NCI-H1436 (cell line): ENCODE data around the gene CBLB.

Experiments
- DNase-seq: peaks from one replicate; lab custom pipeline; 2025; lab: John Stamatoyannopoulos, UW

The CBLB gene

DNA sequence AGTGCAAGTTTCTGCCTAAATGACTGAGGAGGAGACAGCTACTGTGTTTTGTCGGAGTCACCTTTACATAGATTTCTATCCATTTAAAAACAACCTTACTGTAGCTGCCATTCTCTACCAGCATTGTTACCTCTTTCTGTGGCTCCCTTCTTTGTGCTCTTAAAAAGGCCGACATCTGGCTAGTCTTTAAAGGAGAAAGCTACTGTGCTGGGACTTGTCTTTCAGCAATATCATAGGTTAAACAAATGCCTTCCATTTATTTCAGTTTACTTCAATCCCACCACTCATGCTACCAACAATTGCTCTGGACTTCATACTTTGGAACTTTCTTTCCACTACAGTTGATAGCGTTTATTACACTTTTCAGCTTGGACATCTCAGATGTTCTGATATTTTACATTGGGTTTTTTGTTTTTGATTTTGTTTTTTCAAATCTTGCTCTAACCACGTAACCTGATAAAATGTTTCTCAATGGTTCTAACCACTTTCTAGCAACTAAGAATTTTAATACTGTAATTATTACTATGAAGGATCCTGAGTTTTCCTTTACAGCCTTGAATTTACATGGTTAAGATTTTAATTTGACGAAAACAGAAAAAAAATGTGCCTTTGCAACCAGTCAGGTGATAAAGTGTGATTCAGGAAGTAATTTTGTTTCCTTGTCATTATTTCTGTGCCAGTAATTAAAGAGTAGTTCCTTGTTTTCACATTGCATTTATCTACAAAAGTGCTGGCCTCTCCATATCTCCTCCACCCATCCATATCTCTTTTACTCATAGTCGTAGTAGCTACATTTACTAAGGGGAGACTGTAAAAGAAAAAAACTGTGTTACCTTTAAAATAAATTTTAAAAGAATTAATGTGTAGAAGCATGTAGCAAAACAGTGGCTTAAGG, 1.3 kb upstream of the CBLB start:
- DNase-seq, result no peak

DNA sequence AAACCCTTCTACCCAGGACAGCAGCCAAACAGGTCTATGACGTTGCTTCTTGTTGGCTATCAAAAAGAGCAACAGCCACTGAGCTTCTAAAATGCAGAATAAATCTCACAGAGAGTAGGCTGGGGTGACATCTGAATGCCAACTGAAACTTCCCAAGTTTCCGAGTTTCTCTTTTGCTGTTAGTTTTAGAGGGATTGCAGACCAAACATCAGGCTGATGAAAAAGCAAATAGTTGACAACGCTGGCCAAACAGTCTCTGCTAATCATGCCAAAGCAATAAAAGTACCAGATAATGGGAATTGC, 670 bp upstream of the CBLB start:
- no peak for DNase-seq

DNA sequence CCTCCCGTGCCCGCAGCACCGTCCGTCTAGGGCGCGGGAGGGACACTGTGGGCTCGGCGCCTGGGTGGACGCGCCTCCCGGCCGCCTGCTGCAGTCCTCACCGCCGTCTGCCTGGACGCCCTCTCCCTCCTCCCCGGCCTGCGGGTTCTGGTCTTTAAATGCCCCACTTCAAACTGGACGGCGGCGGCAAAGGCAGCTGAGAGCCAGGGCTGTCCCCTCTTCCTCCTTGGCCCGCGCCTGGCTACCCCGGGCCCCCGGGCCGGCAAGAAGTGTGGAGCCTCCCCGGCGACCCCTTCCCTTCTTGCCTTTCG, 426 bp downstream of the CBLB start:
- peak; percentile 14 for DNase-seq

DNA sequence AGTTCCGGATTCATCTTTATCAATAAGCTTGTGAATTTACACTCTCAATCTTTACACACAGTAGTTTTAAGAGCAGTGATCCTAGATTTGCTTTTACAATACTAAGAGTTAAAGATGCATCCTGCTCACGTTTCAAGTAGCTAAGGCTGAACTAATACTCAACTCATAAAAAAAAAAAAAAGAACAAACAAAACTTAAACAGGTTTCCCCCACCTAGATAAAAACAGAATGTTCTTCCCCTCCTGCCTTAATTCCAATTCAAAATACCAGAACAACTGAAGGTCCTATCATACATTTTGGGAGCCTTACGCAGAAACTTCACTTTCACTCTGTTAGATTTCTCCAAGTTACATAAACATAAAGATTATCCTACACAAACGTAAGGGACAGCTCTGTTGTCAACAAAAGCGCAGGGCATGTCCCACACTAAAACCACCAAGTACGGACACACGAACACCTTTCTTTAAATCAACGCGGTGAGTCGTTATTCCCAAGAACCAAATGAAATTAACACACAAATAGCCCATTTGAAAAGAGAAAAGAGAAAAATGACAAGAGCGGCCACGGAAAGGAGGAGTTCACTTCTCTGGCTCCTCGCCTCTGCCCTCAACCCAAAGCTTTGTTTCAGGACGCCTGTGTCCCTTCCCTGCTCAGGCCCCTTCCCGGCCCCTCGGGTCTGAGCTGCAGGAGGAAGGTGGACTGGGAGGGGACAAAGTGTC, 941 bp downstream of the CBLB start:
- DNase-seq, result no peak

DNA sequence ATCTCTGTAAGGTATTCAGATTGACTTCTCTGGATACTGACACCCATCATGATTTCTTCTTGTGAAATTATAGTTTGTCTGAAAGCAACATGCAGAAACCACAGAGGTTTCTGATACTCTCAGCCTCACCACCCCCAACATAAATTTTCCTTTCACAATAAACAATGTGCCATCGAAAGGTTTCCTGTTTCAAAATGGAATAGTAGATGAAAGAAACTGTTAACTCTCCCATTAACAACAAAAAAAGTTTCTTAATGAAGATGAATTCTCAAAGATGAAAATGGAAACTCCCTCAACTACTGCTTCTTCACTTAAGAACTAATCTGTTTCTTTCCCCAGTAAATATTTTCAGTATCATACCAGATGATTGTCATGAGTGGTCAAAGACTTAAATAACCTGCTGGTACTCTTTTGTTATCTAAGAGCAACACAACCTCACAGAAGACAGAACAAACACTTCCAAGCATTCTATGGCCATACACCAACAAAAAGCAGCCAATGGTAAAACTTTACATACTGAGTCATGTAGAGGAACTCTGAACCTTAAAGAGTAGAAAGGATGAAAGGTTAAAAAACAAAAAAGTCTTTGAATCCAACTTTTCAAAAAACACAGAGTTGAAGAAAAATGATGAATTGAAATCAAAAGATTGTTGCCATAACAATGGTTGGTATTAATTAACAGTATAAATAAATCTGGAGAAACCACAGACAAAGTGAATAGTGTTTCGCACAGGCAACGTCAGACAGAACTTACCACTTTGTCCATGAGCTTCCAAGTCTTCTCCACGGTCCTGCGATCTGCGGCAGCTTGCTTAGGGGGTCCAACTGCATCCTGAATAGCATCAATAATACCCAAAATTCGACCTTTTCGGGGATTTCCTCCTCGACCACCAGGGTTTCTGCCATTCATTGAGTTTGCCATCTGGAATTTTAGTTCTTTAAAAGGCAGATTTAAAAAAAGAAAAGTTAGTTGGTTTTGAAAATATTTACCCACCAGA, 1.9 kb downstream of the CBLB start:
- DNase-seq, result no peak

DNA sequence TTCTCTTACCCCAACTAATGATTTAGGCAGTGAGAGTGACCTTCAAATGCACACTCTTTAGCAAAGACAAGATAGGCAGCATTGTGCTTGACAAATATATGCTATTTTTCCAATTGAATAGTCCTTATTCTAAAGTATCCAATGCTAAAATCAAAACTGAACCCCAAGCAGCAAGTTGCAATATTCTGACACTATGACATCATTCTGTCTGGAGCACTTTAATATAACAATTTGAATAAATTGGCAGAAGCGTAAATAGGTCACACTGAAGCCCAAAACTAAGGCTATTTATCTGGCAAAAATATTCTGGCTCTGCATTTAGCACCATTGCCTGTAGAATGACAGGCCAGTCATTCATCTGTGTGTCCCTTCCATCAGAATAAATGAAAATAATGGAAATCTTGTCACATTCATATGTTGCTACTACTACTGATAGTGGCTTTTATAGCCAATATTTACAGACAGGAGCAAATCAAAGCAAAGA, 2.9 kb downstream of the CBLB start:
- no peak for DNase-seq

DNA sequence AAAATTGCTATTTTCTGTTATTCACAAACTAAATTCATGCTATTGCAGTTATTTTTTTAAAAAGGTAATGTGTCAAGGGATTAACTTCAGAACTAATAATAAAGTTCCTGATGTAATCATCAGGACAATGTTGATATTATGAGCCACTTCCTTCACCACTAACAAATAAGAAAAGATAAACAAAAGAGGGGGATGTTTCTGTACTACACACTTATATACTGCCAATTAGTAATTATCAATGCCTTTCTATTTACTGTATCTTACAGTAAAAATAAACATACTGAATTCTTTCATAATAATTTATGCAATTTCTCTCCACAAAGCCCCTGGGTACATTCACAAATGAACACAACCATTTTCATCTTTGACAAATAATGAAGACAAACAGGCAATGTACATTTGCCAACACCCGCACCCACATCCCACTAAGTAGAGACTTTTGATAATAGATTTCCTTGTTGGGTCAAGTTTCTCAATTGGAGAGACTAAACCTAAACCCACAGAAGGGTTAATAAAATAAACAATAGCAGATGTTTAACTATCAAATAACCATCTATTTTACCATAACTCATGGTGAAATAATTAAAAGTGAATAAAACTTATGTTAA, 3.7 kb downstream of the CBLB start:
- no peak for DNase-seq

DNA sequence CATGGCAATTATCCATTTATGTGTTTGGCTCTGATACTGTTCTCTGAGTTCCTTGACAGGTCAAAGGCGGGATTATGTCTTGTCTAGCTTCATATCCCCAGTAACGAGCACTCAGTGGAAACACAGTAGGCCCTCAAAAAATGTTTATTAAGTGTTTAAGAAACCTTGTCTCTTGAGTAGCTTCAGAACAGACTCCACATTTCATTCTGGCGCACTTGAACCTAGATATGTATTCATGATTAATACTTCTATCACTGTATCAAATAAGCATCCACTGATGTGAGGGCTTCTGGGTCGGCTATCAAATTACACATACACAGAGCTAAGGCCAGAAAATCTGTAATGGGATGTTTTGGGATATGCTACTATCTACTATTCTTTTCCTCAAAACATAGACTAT, 4.6 kb downstream of the CBLB start:
- DNase-seq, result no peak

DNA sequence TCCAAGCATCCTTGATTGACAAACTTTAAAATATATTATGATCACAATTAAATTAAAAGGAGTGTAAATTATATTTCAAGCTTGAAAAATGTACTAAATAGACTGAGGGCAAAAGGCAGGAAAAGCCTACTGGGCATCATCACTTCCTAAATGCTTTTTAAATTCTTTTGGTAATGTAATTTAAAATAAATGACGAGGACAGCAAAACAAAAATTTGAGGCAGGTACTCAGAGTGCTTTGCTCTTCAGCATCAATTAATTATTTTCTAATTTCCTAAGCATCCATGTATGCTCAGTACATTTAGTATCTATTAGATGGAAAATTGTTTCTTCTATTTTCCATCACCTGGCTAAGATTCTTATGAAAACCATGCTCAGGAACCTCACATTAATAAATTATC, 5.2 kb downstream of the CBLB start:
- DNase-seq, result no peak

DNA sequence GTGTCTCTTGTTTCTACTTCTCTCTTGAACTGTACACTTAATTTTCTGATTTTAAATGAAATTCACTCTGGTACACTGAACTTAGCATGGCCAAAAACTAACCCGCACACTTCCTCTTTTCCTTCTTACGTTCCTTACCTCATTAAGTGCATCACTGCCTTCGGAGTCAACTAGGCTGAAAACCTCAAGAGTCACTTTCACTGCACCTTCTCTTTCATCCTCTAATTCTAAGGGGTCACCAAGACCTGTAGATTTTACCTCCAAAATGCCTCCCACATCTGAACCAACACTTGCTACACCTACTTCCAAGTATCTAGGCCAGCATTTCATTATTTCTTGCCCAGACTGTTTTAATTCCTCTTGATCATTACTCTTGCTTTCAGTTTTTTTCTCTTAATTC, 6.6 kb downstream of the CBLB start:
- DNase-seq, result no peak

DNA sequence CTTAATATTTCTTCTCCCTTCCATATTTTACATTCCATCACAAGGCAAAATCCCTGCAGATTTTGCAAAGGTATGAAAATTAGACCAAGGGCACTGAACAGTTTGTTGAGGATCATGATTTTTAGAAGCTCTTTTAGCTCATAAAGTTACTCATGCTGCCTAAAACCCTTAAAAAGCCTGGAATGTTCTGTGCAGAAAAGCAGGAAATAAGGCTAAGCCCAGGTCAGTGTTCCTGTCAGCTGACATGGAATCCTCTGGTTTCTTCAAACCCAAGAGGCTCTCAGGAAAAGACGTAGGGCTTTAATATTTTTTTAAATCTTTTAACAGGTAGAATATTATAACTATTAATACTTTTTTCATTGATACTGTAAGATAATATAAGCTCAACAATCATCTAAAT, 8.2 kb downstream of the CBLB start:
- DNase-seq, result no peak

DNA sequence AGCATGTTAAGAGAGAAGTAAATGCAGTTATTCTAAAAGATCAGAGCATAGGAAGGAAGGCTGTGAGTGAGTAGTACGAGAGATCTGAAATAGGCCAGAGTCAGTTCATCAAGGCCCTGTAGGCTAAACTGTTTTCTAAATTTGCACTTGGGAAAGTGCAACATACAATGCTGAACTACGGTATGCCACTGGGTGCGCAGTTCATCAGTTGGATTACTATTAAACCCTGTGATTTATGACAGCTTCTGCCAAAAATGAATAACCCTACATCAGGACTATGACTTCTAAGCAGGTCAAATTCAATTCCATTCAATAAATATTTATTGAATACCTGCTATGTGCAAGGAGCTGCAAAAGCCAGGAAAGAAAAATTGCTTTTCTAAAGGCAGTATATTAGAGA, 10.8 kb downstream of the CBLB start:
- DNase-seq, result no peak

DNA sequence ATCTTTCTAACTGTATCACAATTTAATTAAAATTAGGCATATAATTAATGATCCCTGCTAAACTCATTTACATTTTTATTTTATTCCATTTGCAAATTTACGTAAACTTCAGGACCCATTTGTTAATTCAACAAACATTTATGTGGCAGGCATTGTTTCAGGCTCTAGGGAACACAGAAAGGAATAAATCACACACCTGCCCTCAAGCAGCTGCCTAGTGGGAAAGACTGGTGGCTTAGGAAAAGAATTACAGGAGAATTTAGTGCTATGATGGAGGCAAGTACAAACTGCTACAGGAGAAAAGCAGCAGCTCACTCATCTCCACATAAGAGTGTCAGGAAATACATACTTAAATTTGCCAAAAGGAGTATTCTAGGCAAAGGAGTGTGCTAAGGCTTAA, 11.2 kb downstream of the CBLB start:
- no peak for DNase-seq

DNA sequence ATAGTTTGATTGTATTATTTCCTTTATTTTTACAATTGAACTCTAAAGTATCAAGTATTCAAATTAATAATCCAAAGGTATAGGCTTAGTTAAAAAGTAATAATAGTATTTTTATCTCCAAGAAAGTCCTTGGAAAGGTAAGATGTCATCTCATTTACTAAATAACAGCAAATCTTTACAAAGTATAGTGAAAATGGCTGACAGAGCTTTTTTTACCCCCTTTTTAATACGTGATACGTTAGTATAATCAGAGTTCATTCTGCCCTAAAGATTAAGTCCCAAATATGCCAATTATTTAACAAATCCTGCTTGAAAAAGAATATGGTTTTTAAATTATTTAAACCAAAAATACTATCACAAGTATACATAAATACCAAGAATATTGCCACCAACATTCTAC, 12.2 kb downstream of the CBLB start:
- DNase-seq, result no peak

DNA sequence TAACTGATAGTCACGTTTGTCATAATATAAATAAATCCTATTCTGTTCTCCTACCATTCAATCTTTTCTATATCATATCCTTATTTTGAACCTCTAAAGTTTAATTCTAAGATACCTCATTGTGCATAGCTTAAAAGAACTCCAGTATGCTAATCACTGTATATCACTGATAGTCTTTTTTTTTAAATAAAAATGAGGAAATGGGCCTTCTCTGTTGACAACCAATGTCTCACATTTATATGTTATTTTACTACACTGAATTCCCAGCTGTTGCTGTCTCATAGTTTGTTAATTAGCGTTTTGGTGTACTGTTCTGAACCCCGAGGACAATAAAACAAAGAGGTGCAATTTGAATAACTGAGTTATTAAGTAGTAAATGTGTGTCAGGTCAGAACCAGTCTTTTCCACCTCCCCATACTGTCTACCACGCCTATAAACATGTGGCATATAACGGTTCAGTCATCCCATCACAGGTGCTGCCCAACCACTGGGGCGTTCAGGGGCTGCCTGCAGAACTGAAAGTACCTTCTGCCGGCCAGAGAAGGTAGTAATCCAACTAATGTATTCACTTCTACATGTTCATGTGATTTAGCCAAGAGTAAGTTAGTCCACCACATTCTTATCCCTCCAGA, 14.9 kb downstream of the CBLB start:
- DNase-seq, result no peak

DNA sequence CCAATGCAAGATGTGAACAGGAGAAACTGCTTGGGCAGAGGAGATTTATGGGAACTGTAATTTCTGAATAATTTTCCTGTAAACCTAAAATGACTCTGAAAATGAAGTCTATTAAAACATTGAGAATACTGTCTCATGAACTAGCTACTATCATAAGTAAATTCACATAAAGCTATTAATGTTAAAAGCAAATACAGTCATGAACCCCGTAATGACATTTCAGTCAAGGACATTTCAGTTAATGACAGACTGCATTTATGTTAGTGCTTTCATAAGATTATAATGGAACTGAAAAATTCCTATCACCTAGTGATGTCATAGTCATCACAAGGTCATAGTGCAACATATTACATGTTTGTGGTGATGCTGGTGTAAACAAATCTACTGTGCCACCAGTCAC, 17.2 kb downstream of the CBLB start:
- no peak for DNase-seq

DNA sequence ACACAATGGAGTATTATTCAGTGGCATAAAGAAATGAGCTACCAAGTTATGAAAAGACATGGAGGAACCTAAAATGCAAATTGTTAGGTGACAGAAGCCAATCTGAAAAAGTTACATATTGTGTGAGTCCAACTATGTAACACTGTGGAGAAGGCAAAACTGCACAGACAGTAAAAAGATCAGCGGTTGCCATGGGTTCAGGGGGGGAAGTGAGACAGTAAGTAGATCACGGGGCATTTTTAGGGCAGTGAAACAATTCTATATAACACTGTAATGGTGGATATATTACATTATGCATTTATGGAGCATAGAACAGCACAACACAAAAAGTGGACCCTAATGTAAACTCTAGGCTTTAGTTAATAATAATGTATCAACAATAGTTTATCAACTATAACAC, 17.6 kb downstream of the CBLB start:
- no peak for DNase-seq

DNA sequence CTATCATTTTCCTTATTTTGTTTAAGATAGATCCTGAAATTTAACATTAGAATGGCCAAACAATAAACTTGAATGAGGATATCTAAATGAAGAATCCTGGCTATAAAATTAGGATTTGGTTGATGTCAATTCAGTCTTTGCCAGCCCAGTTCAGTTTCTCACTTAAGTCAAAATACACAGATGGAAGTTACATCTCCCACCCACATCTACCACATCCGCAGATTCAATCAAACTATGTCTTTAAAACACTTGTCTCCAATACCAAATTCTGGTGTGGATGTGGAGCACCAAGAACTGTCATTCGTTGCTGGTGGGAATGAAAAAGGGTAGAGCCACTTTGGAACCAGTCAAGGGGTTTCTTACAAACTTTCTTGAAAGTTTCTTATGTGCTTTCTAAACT, 18.2 kb downstream of the CBLB start:
- no peak for DNase-seq

DNA sequence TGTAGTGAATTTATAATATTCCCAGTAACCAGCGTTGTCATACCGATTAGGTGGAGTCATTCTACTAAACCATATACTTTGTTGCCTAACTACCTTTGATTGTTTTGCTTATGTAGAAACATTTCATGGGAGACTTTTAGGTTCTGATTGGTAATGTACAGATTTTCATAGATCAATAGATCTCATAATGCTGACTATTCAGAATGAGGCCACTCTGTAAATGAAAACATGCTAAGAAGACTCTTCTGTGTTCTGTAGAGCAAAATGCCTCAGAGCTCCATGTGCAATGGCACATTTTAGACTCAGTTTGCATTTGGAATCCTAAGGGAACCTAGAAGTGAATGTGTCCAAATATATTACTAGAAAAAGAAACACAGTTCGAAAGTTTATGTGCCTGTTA, 20.0 kb downstream of the CBLB start:
- no peak for DNase-seq

DNA sequence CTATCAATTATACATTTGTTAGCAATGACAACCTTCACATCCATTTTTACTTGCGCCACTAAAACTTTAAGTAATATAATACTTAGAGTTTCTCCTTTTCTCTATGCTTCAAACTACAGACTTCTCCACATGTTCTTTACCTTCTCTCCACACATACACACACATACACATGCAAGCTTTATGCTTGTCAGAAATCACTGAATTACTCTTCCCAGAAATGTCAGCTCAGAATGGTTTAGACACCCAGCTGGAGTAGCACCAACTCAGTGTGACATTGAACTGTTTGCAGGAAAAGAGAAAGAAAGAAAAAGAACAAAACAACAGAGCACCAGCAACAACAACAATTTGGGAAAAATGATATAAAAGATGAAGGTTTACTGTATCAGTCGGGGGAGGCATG, 20.9 kb downstream of the CBLB start:
- no peak for DNase-seq

DNA sequence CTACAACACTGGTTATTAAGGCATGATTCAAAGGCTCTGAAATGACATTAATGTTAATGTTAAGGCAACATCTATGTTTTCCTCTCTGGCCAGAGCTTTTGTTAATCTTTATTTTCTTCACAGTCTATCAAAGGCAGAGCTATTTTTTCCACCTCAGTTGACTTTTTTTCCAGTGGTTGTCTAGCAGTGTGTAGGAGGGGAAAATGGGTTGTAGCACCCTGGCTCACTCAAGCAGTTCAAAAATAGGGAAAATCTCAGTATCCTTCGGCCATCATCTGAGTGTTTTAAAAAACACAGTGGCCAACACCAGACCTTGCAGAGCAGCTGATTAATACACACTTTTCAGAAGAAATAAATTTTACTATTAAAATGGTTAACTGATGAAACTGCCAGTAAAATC, 21.4 kb downstream of the CBLB start:
- DNase-seq, result no peak

DNA sequence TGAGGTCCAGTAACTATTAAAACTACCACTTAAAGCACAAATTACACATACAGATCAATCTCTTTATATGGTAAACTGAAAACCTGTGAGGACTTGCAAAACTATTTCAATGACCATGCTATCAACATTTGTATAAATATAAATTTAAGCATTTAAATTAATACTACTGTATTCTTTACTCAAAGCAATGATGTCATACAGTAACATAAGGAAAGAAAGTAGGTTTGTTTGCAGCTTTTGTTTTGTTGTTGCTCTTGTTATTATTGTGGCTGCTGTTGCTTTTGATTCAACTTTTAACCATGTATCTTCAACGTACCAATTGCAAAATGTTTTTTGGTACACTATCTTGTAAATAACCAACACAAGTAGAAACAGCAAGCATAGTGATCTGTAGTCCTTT, 22.0 kb downstream of the CBLB start:
- no peak for DNase-seq
